ENCODE results near the gene AFAP1L1.

AFAP1L1 gene

DNA sequence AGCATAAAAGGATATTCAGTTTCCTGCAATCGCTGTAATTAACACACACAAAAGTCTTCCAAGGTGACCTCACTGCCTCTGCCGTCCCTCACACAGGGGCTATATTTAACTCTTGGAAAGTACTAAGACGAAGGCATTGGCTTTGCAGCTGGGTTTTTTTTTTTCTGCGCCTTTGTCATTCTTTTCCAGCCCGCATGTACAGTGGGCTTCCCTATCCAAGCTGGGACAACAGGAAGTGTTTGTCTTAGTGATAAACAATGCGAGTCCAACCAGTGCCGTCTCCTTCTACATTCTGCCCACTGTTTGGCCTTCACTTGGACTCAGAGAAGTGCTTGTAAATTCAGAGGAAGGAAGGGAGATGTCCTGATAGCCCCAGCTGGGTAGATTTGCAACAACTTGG is 17.6 kb downstream of the AFAP1L1 start:
- Histone ChIP-seq H3K4me3 (ENCODE audit: low read length) (no peak overlapping the region), H3K9ac (ENCODE audit: low read length) (no peak overlapping the region), H3K9me3 (ENCODE audit: control insufficient read depth, low read length) (no peaks in the 10 kb centered on the region), H3K4me1 (ENCODE audit: control insufficient read depth, insufficient read depth, low read length) (peaks cover 13% of the 10 kb centered on the region), H3K36me3 (ENCODE audit: control insufficient read depth, insufficient read depth, low read length, severe bottlenecking) (peaks cover 7% of the 10 kb centered on the region), H3K27me3 (replicated peaks; ENCODE audit: control insufficient read depth, insufficient read depth, low read length) (no peaks in the 10 kb centered on the region)
- DNase-seq (ENCODE audit: low read depth), result no peak

DNA sequence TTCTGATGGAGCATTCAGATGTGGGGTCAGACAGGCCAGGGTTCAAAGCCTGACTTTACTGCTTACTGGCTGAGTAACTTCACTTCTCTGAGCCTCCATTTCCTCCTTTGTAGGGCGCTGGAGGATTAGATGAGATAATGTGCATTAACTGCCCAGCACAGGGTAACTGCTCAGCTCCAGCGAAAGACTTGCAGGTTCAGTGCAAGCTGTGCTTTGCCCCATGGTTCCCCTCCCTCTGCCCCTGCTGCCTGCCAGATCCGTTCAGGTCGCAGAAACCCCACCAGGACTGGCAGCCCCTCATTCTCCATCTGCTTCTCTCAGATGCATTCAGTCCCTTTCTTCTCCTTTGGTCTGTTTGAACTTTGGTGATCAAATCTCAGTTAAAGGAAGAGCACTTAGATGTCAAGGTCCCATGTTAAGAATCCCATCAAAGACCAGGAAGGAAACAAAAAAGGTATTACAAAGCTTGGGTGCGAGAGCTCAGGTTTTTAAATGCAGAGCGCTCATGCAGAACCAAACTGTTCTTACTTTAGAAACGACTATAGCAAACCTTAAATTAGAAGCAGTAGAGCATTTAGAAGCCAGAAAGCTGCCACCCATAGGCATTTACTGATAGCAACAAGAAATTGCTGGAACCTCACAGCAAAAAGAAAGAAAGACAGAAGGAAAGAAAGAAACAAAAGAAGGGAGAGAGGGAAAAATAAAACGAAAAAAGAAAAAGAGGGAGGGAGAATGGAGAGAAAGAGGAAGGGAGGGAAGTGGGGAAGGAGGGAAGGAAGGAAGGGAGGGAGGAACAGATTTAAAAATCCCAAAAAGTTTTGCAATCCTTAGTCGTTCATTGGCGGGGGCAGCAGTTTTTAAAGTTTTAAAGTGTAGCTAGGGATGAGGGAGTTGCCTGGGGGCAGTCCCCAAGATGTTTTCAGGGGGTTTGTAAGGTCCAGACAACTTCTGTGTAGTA is 23.5 kb downstream of the AFAP1L1 start:
- DNase-seq (ENCODE audit: low read depth), result no peak
- H3K9me3 ChIP-seq (ENCODE audit: control insufficient read depth, low read length), result no peaks in the 10 kb centered on the region
- H3K9ac ChIP-seq (ENCODE audit: low read length), result no peak overlapping the region
- H3K36me3 ChIP-seq (ENCODE audit: control insufficient read depth, insufficient read depth, low read length, severe bottlenecking), result no peaks in the 10 kb centered on the region
- H3K4me3 ChIP-seq (ENCODE audit: low read length), result no peak overlapping the region
- no peaks in the 10 kb centered on the region for H3K27me3 ChIP-seq (replicated peaks; ENCODE audit: control insufficient read depth, insufficient read depth, low read length)
- peaks cover 32% of the 10 kb centered on the region for H3K4me1 ChIP-seq (ENCODE audit: control insufficient read depth, insufficient read depth, low read length)

DNA sequence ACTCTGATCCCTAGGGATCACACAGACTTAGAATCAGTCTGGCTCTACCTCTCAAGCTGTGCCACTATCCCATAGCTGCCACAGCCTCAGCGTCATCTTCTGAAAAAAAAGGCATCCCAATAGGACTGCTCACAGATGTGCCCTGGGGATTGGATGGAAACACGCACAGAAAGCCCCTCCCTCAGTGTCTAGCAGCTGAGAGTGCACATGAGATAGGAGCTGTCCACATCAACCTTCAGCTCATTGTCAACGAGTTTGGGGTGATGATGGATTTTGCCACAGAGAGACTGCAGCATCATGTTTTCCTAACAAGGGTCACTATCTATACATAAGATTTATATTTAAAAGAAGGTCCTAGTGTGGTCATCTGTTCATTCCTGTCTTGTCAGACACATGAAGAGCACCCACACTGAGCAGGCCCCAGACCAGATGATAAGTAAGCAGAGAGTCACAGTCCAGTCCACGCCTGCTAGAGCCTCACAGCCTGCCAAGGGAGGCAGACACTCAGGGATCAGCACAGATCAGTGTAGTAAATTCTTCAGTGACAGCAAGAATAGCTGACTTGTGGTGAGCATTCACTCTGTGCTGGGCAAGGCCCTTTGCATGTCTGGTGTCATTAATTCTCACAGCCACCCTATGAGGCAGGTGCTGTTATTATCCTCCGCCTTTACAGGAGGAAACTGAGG is 25.8 kb downstream of the AFAP1L1 start:
- DNase-seq (ENCODE audit: low read depth), result no peak
- no peak overlapping the region for H3K9ac ChIP-seq (ENCODE audit: low read length)
- H3K4me3 ChIP-seq (ENCODE audit: low read length), result no peak overlapping the region
- H3K4me1 ChIP-seq (ENCODE audit: control insufficient read depth, insufficient read depth, low read length), result peaks cover 33% of the 10 kb centered on the region
- peaks cover 15% of the 10 kb centered on the region for H3K36me3 ChIP-seq (ENCODE audit: control insufficient read depth, insufficient read depth, low read length, severe bottlenecking)
- no peaks in the 10 kb centered on the region for H3K9me3 ChIP-seq (ENCODE audit: control insufficient read depth, low read length)
- H3K27me3 ChIP-seq (replicated peaks; ENCODE audit: control insufficient read depth, insufficient read depth, low read length), result no peaks in the 10 kb centered on the region

DNA sequence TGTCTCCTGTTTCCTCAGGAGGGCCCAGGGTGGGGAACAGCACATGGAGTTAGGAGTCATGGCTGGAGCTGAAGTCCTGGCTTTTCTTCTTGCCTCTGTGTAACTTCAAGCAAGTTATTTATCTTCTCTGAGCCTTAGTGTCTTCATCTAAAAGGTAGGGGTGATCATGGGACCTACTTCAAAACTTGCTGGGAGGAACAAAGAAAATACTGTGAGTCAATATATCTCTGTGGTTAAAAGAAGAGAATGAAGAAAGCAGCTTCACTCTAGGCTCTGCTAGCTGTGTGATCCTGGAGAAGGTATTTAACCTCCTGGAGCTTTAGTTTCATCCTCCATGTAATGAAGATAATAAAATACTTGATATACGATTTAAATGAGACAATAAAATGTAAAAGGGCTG is 26.5 kb downstream of the AFAP1L1 start:
- no peaks in the 10 kb centered on the region for H3K9me3 ChIP-seq (ENCODE audit: control insufficient read depth, low read length)
- no peak for DNase-seq (ENCODE audit: low read depth)
- H3K36me3 ChIP-seq (ENCODE audit: control insufficient read depth, insufficient read depth, low read length, severe bottlenecking), result peaks cover 21% of the 10 kb centered on the region
- H3K27me3 ChIP-seq (replicated peaks; ENCODE audit: control insufficient read depth, insufficient read depth, low read length), result no peaks in the 10 kb centered on the region
- no peak overlapping the region for H3K4me3 ChIP-seq (ENCODE audit: low read length)
- H3K4me1 ChIP-seq (ENCODE audit: control insufficient read depth, insufficient read depth, low read length), result peaks cover 33% of the 10 kb centered on the region
- no peak overlapping the region for H3K9ac ChIP-seq (ENCODE audit: low read length)

DNA sequence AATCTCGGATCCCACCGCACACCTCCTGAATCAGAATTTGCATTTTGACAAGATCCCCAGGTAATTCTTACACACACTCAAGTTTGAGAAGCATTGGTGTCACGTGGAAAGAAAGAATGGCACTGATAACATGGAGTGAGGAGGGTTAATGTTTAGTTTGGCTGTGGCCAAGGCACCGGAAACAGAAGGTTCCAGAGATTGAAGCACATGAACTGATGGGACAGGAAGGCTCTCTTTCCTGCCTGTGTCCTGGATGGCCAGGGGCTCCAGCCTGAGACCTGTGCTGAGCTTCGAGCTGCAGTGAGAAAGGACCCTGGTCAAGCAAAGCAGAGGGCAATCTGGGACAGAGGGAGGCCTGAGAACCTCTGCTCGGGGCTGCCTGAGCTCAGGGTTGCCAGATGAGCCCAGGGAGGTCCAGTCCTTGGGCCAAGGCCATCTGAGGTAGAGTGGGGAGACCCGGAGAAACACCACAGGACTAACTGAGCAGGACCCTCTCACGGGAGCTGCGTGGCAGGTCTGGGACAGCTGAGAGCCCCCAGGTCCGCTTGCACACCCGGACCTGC is 27.3 kb downstream of the AFAP1L1 start:
- H3K27me3 ChIP-seq (replicated peaks; ENCODE audit: control insufficient read depth, insufficient read depth, low read length), result no peaks in the 10 kb centered on the region
- H3K4me1 ChIP-seq (ENCODE audit: control insufficient read depth, insufficient read depth, low read length), result peaks cover 33% of the 10 kb centered on the region
- no peak for DNase-seq (ENCODE audit: low read depth)
- peaks cover 26% of the 10 kb centered on the region for H3K36me3 ChIP-seq (ENCODE audit: control insufficient read depth, insufficient read depth, low read length, severe bottlenecking)
- H3K9ac ChIP-seq (ENCODE audit: low read length), result no peak overlapping the region
- no peaks in the 10 kb centered on the region for H3K9me3 ChIP-seq (ENCODE audit: control insufficient read depth, low read length)
- no peak overlapping the region for H3K4me3 ChIP-seq (ENCODE audit: low read length)

DNA sequence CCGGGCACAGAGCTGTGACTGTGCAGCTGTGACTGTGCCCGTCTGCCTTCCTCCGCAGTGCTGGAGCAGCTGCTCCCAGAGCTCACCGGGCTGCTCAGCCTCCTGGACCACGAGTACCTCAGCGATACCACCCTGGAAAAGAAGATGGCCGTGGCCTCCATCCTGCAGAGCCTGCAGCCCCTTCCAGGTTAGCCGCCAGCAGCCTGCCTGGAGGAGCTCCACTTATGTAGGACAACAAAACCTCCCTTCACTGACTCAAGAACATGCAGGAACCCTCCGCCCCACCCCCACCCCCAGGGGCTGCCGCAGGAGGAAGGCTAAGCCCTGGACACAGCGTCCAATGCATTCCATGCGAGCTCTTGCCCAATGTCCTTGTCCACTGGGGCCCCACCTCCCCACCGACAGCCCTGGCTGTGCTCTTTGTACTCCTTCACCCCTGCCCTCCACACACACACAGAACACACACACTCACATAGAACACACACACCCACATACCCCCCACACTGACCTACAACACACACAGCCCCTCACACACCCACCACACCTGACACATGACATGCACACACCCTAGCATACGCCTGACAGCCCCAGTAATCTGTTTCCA is 27.9 kb downstream of the AFAP1L1 start:
- Histone ChIP-seq H3K4me3 (ENCODE audit: low read length) (no peak overlapping the region), H3K9me3 (ENCODE audit: control insufficient read depth, low read length) (no peaks in the 10 kb centered on the region), H3K27me3 (replicated peaks; ENCODE audit: control insufficient read depth, insufficient read depth, low read length) (no peaks in the 10 kb centered on the region), H3K9ac (ENCODE audit: low read length) (no peak overlapping the region), H3K36me3 (ENCODE audit: control insufficient read depth, insufficient read depth, low read length, severe bottlenecking) (peaks cover 33% of the 10 kb centered on the region), H3K4me1 (ENCODE audit: control insufficient read depth, insufficient read depth, low read length) (peaks cover 33% of the 10 kb centered on the region)
- DNase-seq (ENCODE audit: low read depth), result no peak

DNA sequence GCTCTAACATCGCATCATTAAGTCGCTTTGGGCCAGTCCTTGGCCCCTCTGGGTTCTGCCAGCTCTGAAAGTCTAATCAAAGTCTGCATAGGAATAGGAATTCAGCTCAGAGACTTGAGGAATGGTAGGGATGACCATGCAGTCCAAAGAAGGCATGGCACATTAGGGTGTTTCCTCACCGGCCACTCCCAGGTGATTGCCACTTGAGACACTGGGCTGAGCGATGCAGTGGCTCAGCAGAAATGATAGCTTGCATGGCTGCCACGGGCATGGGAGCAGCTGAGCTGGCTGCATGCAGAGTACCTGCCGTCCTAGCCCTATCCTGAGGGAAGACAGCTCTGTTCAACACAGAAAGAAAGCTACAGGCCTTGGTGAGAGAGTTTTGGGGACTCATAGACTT is 28.8 kb downstream of the AFAP1L1 start:
- no peak overlapping the region for H3K4me3 ChIP-seq (ENCODE audit: low read length)
- no peak overlapping the region for H3K9ac ChIP-seq (ENCODE audit: low read length)
- peaks cover 32% of the 10 kb centered on the region for H3K4me1 ChIP-seq (ENCODE audit: control insufficient read depth, insufficient read depth, low read length)
- H3K9me3 ChIP-seq (ENCODE audit: control insufficient read depth, low read length), result no peaks in the 10 kb centered on the region
- no peaks in the 10 kb centered on the region for H3K27me3 ChIP-seq (replicated peaks; ENCODE audit: control insufficient read depth, insufficient read depth, low read length)
- H3K36me3 ChIP-seq (ENCODE audit: control insufficient read depth, insufficient read depth, low read length, severe bottlenecking), result peaks cover 42% of the 10 kb centered on the region
- DNase-seq (ENCODE audit: low read depth), result no peak

DNA sequence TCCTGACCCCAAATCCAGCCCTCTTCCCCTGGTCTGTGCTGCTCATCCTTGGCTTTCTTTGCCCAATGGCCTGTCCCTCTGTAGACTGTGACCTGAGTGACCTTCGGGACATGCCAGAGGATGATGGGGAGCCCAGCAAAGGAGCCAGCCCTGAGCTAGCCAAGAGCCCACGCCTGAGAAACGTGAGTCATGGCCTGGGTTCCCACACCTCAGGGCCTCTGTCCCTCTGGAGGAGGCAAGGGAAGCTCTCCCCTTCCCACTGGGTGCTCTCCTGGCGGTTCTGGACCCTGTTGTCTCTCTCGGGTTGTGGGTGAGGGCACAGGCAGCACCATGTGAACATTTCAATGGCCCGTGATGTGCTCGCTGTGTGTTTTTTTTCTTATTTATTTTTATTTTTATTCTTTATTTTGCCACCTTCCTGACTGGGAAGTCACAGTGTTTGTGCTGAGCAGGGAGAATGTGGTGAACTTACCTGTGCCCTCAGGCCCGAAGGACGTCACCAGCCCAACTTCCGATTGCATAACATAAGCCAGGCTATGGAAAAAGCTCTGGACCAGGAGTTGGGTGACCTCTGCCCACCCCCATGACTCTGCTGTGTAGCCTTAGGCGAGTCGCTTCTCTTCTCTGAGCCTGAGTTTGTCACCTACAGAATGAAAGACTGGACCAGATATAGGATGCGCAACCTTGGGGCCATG is 29.5 kb downstream of the AFAP1L1 start:
- no peak for DNase-seq (ENCODE audit: low read depth)
- Histone ChIP-seq H3K9ac (ENCODE audit: low read length) (no peak overlapping the region), H3K4me3 (ENCODE audit: low read length) (no peak overlapping the region)

DNA sequence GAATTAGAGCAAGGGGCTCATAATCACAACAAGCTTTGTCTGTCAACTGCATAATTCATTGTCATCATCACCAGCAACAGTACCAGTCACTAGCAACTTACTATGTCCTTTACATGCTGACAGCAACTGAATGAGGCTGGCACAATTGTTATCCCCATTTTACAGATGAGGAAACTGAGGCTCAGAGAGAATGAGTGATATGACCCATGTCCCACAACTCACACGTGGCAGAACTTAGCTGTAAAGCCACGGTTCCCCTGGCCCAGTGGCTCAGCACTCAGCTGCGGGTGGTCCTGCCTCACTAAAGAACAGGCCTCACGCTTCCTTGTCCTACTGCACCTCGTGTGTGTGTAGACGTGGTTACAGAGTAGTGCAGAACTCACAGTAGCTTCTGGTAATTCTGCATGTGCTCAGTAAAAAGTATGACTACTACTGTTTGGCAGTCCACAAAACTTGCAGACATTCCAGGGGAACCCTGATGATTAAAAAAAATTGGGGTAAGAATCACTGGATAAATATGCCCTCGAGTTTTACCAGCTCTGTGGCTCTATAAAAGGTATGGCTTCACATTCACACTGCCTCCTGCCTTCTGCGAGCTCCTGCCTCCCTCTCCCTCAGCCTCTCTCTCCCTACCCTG is 30.2 kb downstream of the AFAP1L1 start:
- H3K27me3 ChIP-seq (replicated peaks; ENCODE audit: control insufficient read depth, insufficient read depth, low read length), result no peaks in the 10 kb centered on the region
- peaks cover 24% of the 10 kb centered on the region for H3K4me1 ChIP-seq (ENCODE audit: control insufficient read depth, insufficient read depth, low read length)
- no peak overlapping the region for H3K9ac ChIP-seq (ENCODE audit: low read length)
- H3K36me3 ChIP-seq (ENCODE audit: control insufficient read depth, insufficient read depth, low read length, severe bottlenecking), result peaks cover 51% of the 10 kb centered on the region
- H3K9me3 ChIP-seq (ENCODE audit: control insufficient read depth, low read length), result no peaks in the 10 kb centered on the region
- H3K4me3 ChIP-seq (ENCODE audit: low read length), result no peak overlapping the region
- DNase-seq (ENCODE audit: low read depth), result no peak

More for the DNA sequence above, 29.5 kb downstream of the AFAP1L1 start:
- Histone ChIP-seq H3K9me3 (ENCODE audit: control insufficient read depth, low read length) (no peaks in the 10 kb centered on the region), H3K36me3 (ENCODE audit: control insufficient read depth, insufficient read depth, low read length, severe bottlenecking) (peaks cover 48% of the 10 kb centered on the region), H3K4me1 (ENCODE audit: control insufficient read depth, insufficient read depth, low read length) (peaks cover 24% of the 10 kb centered on the region), H3K27me3 (replicated peaks; ENCODE audit: control insufficient read depth, insufficient read depth, low read length) (no peaks in the 10 kb centered on the region)

DNA sequence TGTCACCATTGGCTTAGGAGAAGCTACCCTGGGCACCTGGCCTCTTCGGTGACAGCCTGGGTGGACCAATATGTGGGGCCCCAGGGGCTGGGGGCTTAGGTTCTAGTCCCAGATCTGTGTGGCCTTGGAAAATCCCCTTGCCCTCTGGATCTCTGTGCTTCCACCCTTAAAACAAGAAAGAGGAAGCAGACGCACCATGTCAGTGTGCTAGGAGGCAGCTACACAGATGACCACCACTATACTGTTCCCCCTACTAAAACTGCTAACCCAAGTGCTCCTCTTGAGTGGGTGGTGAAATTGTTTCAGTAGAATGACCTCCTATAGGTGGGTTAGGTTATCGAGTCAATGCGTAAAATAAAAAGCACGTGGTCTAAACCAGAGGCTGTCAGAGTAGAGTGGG is 31.0 kb downstream of the AFAP1L1 start:
- no peaks in the 10 kb centered on the region for H3K27me3 ChIP-seq (replicated peaks; ENCODE audit: control insufficient read depth, insufficient read depth, low read length)
- no peak for DNase-seq (ENCODE audit: low read depth)
- no peaks in the 10 kb centered on the region for H3K9me3 ChIP-seq (ENCODE audit: control insufficient read depth, low read length)
- no peak overlapping the region for H3K4me3 ChIP-seq (ENCODE audit: low read length)
- peaks cover 56% of the 10 kb centered on the region for H3K36me3 ChIP-seq (ENCODE audit: control insufficient read depth, insufficient read depth, low read length, severe bottlenecking)
- H3K9ac ChIP-seq (ENCODE audit: low read length), result no peak overlapping the region
- peaks cover 24% of the 10 kb centered on the region for H3K4me1 ChIP-seq (ENCODE audit: control insufficient read depth, insufficient read depth, low read length)
